Embryonic facial prominence (tissue), 1 donor: ENCODE data around the gene FAM229B.

Experiments used
- DNase-seq: peaks from one replicate; pipeline ENCODE4 v3.0.0-alpha.2; 2016; ENCODE audit errors: extremely low spot score

FAM229B gene

DNA sequence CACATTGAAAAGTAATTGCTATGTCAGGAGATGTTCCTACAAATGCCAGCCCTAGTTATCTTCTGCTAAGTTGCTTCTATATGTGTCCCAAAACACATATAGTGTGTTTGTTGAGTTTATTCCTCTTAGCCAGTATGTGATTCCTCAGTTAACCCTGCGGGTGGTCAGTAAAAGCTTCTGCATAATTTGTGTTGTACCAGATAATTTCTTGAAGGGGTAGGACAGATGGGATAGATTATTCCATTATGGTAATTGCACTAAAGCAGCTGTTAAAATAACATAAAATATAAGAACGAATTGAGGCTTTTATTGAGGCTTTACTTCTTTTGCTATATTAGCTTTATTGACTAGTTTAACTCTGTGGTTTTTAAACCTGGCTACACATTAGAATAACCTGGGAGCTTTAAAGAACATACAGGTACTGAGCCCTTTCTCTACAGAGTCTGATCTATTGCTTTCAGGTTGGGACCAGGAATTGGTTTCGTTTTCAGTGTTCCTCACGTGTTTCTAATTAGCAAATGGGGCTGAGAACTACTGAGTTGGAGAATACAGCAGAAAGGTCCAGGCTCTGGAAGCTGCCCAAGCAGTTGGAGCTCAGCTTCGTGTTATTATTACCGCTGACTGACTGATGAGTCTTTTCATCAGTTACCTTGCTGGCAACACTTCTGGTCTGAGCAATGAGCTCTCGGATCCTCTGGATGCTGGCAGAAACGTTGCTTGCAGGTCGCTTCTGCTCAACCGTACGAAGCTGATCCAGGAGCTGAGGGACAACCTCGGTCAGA is 56.9 kb downstream of the FAM229B start:
- DNase-seq = no peak

- DNase-seq = no peak
These were observed 57.7 kb downstream of the FAM229B start for GRCh38 chr6:112145080-112145573.

GRCh38 chr6:112148103-112148502 is 60.7 kb downstream of the FAM229B start:
- no peak for DNase-seq

- no peak for DNase-seq
These were observed 61.8 kb downstream of the FAM229B start for GRCh38 chr6:112149236-112149635.

DNA sequence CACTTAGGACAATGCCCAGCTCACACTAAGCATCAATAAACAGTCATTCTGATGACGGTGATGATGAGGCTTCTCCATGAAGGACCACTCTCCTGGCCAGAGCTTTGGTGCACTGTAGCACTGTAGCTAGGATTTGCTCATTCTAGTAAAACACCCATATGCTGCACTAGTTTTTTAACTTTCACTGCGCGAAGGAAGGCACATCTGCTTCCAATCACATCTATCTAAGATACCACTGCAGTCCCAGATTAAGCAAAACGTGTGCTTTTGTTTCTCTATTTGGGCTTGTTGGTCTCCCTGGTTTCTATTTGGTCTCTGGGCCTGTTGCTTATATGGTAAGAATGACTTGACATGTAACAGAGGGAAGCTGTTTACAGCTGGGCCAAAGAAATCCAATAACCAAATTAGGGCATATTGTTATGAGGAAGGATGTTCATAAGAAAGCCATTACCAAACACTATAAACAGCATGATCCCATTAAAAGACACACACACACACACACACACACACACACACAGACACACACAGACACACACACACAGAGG is 62.4 kb downstream of the FAM229B start:
- DNase-seq = peak; percentile 67

DNA sequence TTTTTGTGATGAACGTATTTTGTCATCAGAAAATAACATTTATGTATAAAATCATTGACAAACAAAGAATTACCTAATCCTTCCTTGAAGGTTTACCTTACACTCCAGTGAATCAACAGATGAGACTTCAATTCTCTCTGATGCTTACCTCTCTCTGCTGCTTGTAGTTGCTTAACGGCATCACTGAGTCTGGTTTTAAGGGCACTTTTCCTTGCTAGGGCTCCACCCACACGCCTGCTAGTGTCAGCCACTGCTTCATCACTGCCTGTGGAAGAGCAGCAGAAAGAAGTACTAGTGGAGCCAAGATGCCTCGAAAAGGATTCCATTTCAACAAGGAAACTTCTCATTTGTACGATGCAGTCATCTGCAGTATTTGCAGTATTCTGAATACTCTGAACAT is 63.0 kb downstream of the FAM229B start:
- DNase-seq = no peak
